Bronchial epithelial cell (primary cell): ENCODE data around the gene CFAP74. TPM values are rescaled to one million over a fixed set of nuclear protein-coding genes. Genes with fewer than 3 reads are reported as not detected.

Source experiments
- DNase-seq: peaks from one replicate; pipeline ENCODE4 v3.0.0-alpha.2; 2010; ENCODE audit warnings: low read depth
- FAIRE-seq: peaks from 2 replicates; lab custom pipeline; 2011; peaks lifted over from hg19 to GRCh38; lab: Jason Lieb, UNC
- H3K27me3 ChIP-seq: 2 replicates; pipeline ENCODE4 v1.5.1; 2011; ENCODE audit warnings: low read length; ENCODE audit not compliant: control insufficient read depth, insufficient read depth
- H3K36me3 ChIP-seq: 2 replicates; pipeline ENCODE4 v1.5.1; 2011; ENCODE audit warnings: low read length; ENCODE audit not compliant: control insufficient read depth, insufficient read depth
- H3K4me3 ChIP-seq: 2 replicates; pipeline ENCODE4 v1.5.1; 2011; ENCODE audit warnings: mild to moderate bottlenecking, low read depth, low read length, control low read depth
- total RNA-seq: library from RNA; depleted of rRNA; stranded (reverse); fragments of >200 nt; gene quantifications from 2 replicates; pipeline ENCODE4 v1.2.1, GENCODE V29; 2014
- TF ChIP-seq, protein P1 (sequence below): IDR thresholded peaks from 2 replicates; pipeline ENCODE4 v1.5.1; 2011; ENCODE audit warnings: mild to moderate bottlenecking, moderate library complexity, low read length, control low read depth, inconsistent platforms; ENCODE audit not compliant: insufficient read depth, severe bottlenecking

CFAP74 gene
- total RNA-seq, 1 donor from 2014 or later = not detected

DNA sequence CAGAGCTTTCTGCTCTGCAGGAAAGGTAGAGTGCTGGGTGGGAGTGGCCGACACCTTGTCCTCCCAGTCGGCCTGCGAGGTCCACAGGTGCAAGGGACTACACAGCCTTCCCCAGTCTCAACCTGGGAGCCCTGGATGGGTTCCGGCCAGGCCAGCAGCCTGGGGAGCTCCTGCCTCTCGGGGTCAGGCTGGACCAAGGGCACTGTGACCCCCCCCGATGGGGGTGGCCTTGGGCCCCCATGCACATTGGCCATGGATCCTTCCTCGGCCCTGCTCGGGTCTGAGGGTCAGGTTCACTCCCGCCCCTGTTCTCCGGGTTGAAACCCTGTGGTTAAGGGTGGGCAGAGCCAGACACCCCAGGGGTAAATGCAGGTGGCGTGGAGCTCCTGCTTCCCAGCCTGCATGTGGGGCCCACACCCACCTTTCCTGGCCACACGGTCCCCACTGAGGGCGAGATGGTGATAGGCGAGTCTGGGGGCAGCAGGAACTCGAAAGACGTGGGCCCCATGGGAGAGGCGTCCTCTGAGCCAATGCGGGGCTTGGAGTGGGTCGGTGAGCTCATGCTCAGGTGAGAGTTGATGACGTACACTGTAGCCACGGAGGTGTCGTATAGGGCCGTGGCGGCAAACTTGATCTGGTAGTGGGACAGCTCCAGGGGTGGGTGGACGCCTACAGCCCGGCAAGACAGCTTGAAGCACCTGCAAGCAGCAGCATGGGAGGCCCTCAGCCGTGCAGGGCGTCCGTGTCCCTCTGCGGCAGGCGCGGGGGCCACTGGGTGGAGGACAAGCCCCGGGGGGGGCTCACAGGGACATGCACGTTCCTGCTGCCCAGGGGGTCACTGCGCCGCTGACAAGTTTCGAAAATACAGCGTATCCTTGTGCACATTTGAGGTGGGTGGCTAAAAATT, 73.7 kb downstream of the CFAP74 start:
- H3K4me3 ChIP-seq = no peak overlapping the region
- no peak for FAIRE-seq
- TF ChIP-seq, protein P1, sequence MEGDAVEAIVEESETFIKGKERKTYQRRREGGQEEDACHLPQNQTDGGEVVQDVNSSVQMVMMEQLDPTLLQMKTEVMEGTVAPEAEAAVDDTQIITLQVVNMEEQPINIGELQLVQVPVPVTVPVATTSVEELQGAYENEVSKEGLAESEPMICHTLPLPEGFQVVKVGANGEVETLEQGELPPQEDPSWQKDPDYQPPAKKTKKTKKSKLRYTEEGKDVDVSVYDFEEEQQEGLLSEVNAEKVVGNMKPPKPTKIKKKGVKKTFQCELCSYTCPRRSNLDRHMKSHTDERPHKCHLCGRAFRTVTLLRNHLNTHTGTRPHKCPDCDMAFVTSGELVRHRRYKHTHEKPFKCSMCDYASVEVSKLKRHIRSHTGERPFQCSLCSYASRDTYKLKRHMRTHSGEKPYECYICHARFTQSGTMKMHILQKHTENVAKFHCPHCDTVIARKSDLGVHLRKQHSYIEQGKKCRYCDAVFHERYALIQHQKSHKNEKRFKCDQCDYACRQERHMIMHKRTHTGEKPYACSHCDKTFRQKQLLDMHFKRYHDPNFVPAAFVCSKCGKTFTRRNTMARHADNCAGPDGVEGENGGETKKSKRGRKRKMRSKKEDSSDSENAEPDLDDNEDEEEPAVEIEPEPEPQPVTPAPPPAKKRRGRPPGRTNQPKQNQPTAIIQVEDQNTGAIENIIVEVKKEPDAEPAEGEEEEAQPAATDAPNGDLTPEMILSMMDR = no peak

DNA sequence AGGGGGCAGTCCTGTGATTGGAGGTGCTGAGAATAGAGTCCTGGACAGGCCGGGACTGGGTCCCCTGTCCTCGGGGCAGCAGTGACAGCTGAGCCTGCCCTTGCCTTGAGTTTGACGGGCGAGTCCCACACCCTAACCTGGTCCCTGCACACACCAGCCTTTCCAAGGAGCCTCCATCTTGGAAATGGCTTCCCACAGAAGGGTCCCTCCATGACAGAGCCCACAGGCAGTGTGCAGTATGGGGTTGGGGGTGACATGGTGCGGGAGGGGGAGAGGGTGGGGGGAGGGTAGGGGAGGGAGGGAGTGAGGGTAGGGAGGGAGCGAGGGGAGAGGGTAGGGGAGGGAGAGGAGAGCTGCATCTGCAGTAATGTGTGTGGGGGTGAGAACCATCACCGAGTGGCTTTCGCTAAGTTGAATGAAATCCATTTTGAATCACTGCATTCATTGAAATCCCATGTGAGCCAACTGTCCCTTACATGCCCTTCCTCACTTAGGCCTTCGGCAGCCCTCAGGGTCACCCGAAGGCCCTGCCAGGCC, 74.4 kb downstream of the CFAP74 start:
- DNase-seq (no peak), FAIRE-seq (no peak)
- TF ChIP-seq, protein P1 = no peak
- H3K4me3 ChIP-seq = no peak overlapping the region
- no peaks in the 10 kb centered on the region for H3K27me3 ChIP-seq
- no peaks in the 10 kb centered on the region for H3K36me3 ChIP-seq

More for the DNA sequence above, 73.7 kb downstream of the CFAP74 start:
- Histone ChIP-seq H3K27me3 (no peaks in the 10 kb centered on the region), H3K36me3 (no peaks in the 10 kb centered on the region)
- DNase-seq = no peak

DNA sequence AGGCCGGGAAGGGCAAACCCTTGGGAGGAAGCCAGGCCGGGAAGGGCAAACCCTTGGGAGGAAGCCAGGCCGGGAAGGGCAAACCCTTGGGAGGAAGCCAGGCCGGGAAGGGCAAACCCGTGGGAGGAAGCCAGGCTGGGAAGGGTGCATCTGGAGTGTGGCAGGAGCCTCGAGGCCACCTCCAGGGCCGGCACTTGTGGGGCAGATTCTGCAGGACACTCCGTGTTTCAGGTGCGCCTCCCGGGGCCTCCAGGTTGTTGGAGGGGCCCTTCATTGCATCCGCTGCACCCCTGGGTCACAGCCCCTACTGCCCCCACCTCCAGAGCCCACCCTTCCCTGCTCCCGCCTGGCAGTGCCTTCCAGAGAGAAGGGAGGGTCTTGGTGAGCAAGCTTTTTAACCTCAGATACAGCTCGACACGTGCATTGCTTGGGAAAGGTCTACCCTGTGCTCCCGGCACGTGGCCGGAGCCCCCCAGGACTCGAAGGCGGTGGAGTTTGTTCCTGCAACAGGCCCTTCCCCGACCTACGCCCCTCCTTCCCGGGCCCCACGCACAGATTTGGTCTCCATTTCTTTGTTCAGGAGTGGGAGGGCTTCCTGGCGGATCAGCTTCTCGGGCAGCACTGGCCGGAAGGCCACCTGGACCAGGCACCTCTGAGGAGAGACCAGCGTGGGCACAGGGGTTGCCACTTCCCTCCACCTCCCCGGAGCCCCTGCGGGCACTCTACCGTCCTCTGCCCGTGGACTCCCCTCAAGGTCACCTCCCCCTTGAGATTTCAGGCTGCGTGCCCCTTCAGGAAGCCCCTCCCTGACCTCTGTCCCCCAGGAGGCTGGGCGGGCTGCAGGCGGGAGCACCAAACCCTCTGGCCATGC, 75.1 kb downstream of the CFAP74 start:
- H3K27me3 ChIP-seq = no peaks in the 10 kb centered on the region
- DNase-seq = no peak
- FAIRE-seq = no peak

DNA sequence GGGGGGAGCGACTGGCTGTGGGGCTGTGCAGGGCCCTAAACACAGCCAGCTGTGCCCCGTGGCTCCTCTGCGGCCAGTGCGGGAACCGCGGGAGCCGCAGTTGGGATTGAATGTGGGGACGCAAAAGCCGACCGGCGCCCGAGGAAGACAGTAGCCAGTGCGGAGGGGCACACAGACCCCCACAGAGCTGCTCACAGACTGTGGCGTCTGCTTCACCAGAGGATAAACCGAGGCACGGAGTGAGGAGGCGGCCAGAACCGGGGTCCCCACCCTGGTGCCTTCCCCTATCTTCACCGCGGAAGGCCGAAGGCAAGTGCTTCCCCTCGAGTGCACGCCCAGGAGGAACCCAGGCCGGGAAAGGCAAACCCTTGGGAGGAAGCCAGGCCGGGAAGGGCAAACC, 75.8 kb downstream of the CFAP74 start:
- Histone ChIP-seq H3K4me3 (no peak overlapping the region), H3K36me3 (no peaks in the 10 kb centered on the region), H3K27me3 (no peaks in the 10 kb centered on the region)
- TF ChIP-seq, protein P1 = no peak
- FAIRE-seq (no peak), DNase-seq (no peak)

More for the DNA sequence above, 75.1 kb downstream of the CFAP74 start:
- H3K4me3 ChIP-seq = no peak overlapping the region
- H3K36me3 ChIP-seq = no peaks in the 10 kb centered on the region
- TF ChIP-seq, protein P1 = no peak

DNA sequence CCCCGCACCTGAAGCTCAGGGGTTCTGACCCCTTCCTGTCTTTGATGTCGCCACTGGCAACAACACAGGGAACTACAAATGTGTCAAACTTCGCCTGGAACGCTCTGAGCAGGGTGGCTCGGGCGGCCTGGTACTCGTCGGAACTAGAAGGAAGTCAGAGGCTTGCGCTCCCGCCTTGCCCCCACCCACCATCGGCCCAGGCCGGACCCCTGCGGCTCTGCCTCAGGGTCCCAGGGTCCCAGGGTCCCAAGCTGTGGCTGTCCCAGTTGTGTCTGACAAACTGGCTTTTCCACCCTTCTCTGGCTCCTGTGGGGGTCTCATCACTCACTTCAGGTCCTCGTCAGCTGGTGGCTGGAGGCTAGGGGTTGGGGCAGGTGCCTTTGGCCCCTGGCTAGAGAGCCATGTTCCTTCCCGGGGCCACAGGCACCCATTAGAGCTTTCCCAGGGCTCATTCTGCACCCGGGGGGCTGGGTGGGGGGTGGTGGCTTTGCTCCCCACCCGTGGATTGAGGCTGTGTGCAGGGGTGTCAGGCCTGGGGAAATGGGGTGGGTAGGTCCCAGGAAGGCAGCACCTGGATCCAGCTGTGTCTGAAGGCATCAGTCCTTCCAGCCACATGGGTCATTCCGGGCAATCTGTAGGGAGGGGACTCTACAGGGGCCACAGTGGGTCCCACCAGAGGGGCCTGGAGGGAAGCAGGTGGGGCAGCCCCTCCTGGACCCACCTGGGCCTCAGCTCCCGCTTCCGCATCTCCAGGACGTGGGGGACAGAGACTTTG, 76.5 kb downstream of the CFAP74 start:
- Histone ChIP-seq H3K4me3 (no peak overlapping the region), H3K27me3 (no peaks in the 10 kb centered on the region), H3K36me3 (no peaks in the 10 kb centered on the region)
- FAIRE-seq (no peak), DNase-seq (no peak)
- TF ChIP-seq, protein P1 = no peak
